Measurements from ENCODE around the gene ABTB2. TPM values are rescaled to one million over a fixed set of nuclear protein-coding genes. Genes with fewer than 3 reads are reported as not detected.
A peak's percentile ranks its signal among the peaks of the same experiment; 100 is the strongest.

Gene ABTB2
- polyA plus RNA-seq, 3 donors from 2014 or later, result 0.56 TPM; not detected in 2

DNA sequence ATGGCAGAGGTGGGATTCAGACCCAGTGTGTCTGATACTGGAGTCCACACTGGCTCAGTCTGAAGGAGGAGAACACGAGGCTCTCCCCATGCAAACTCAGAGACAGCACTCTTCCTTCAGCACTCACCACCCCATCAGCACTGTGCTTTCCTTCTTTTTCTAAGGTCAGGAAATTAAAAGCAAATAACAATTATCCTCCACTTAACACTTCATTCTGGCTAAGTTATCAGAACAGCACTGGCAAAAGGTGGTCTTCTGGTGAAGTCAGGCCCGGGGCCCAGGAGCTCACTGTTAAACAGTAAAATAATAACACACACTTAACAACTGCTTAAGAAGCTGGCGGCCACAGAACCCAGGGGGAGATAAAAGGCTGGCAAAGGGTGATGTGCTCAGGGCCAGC is 145.2 kb downstream of the ABTB2 start:
- no peaks in the 10 kb centered on the region for H3K4me1 Mint-ChIP-seq
- H3K27ac Mint-ChIP-seq, result no peak overlapping the region
- H3K9me3 Mint-ChIP-seq, result no peaks in the 10 kb centered on the region
- H3K36me3 Mint-ChIP-seq, result no peaks in the 10 kb centered on the region
- peaks cover 0 to 6% (median 2%) of the 10 kb centered on the region in 3 donors for H3K27me3 Mint-ChIP-seq (ENCODE audit: low read depth in 3 of 3)
- no peak for DNase-seq
- H3K4me3 Mint-ChIP-seq, result no peak overlapping the region

DNA sequence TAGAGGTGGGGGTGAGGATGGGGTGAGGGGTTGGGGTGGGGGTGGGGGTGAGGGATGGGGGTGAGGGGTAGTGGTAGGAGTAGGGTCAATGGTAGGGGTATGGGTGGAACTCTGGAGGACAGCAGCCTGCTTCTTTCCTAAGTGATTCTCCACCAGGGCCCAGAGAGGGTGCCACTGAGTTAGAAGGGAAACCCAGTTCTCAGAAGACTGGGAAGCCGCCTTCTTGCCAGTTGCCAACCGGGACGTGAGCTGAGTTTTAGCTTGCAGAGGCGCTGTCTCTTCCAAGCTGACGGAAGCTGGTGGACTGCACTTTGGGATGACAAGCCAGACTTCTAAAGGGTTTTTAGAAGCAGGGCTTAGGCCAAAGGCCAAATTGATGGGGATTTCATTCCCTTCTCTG is 148.0 kb downstream of the ABTB2 start:
- H3K9me3 Mint-ChIP-seq, result no peaks in the 10 kb centered on the region
- no peak overlapping the region for H3K4me3 Mint-ChIP-seq
- H3K4me1 Mint-ChIP-seq, result no peaks in the 10 kb centered on the region
- no peak for DNase-seq
- no peak overlapping the region for H3K27ac Mint-ChIP-seq
- peaks cover 0 to 4% (median 0%) of the 10 kb centered on the region in 3 donors for H3K27me3 Mint-ChIP-seq (ENCODE audit: low read depth in 3 of 3)
- no peaks in the 10 kb centered on the region for H3K36me3 Mint-ChIP-seq

DNA sequence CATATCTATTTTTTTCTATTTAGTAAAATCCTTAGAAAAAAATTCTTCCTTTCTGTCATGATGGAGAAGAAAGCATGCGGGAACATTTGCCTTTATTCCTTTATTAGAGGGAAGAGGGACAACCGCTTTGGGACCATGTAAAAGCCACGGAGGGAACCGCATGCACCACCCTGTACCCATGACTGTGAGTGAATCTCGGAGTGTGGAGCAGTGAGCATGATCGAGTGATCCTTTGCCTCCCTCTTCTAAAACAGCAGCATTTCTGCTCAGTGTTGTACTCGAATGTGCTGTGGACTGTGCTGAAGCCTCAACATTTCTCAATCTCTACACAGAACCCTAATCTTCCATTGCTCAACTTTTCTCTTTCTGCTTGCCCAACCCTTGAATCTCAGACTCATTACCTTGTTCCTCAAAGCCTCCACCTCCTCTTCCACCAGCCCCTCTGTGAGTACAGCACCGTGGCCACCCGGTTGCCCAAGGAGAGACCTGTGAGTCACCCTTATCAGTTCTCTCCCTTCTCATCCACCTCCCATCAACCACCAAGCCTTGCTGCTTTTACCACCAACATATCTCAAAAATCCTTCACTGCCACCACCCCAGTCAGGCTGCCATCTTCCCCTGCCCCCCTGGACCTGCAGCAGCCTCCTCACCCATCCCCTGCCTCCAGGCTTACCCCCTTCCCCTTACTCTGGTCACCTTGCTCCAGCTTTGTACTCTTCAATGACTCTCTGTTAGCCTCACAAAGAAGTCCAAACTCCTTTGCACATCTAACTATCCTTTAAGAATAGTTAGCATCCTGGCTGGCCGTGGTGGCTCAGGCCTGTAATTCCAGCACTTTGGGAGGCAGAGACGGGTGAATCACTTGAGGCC is 149.3 kb downstream of the ABTB2 start:
- Mint-ChIP-seq H3K27ac (no peak overlapping the region), H3K36me3 (no peaks in the 10 kb centered on the region), H3K27me3 (ENCODE audit: low read depth in 3 of 3) (peaks cover 0 to 4% (median 1%) of the 10 kb centered on the region in 3 donors), H3K9me3 (no peaks in the 10 kb centered on the region), H3K4me1 (peaks cover 2% of the 10 kb centered on the region in 2 donors), H3K4me3 (no peak overlapping the region)
- DNase-seq, result no peak

DNA sequence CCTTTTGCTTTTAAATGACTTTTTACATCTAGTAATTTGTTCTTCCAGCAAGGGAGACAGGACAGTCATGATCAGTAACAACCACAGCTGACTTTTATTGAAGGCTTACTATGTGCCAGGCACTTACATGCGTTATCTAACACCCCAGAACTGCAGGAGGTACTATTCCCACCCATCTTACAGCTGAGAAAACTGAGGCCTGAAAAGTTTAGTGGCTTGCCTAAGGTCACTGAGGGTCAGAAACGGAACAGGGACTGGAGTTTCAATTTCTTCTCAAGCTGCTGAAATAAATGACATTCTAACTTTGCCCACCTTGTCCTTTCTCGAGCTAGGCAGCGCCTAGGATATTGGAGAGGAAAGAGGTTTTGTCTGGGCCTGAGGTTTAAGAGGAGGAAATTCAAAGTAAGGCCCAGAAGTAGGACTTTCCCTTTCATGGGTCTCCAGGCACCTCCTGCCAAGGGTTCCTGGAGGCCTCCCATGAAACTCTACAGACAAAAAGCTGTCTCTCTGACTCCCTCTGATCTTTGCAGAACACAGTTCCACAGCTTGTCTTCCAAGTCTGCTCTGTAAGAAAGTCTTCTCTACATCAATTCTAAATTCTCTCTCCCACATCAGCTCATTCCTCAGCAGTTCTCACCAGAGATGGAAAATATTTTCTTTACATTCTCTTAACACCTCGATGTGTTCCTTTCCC is 150.2 kb downstream of the ABTB2 start:
- H3K4me1 Mint-ChIP-seq, result peaks cover 7 to 10% of the 10 kb centered on the region in 2 donors
- no peaks in the 10 kb centered on the region for H3K36me3 Mint-ChIP-seq
- no peaks in the 10 kb centered on the region for H3K9me3 Mint-ChIP-seq
- H3K27ac Mint-ChIP-seq, result peak overlapping the region in 1 of 6 donors; percentile 57
- DNase-seq, result no peak
- no peak overlapping the region for H3K4me3 Mint-ChIP-seq
- H3K27me3 Mint-ChIP-seq (ENCODE audit: low read depth in 3 of 3), result peaks cover 0 to 6% (median 1%) of the 10 kb centered on the region in 3 donors

DNA sequence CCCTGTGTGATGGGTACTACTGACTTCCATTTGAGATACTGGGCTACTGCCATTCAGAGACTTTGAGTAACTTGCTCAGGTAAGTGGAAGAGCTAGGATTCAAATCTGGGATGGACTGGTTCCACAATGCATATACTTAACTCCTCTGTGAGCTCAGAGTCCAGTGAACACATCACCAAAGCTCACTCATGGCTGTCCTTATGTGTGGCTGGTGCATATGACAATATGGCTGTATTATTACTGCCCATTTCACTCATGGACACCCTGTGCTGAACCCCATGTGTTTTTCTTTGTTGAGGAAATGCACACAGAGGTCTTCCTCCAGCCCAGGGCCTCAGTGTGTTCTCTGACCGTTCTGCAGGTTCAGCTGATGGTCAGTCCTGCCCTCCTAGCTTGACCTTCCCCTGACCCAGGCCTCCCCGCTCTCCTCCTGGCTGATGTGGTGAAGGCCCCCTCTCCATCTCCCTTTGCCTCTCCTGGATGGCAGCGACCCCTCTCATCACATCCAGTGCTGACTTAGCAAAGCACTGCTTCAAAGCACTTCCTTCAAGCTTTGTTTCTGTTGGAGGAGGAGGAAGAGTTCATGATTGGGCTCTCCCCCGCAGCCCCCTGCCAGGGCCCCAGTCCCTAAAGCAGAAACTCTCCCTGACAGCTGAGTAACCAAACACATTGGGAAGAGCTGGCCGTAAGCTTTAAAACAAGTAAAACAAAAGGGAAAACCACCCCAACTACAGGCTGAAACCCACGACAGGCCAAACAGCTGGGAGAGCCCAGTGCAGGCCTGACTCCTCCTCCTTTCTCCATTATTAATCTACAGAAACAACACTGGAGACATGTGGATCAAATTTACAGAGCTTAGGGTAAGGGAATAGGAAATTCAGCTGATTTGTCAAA is 151.2 kb downstream of the ABTB2 start:
- no peak overlapping the region for H3K4me3 Mint-ChIP-seq

DNA sequence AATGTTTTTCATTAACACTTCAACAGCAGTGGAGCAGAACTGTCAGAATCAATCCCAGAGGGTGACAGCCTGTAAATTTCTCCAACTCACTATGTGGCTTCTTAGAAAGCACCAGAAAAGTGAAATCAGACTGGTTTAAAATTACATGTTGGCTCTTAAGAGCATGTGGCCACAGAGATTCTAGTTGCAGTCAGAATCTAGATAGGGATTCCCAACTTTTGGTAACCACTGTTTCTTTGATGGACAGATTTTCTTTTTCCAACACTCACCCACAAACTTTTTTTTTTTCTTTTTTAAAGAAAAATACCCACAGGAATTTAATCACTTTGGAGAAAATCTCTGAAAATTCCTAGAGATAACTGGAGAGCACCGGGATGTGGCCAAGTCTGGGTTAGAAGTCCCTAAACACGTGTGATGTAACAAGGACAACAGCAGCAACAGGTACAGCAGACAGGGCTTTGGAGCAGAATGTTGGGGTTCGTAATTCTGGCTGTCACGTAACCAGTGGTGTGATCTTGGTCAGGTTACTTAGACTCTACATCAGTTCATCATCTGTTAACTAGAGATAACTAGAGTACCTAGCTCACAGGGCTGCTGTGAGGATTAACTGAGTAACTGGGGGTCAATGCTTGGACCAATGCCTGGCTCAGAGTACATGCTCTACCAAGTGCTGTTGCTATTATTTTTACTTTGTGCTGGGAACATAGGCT is 152.3 kb downstream of the ABTB2 start:
- Mint-ChIP-seq H3K4me1 (peaks cover 7 to 10% of the 10 kb centered on the region in 2 donors), H3K4me3 (no peak overlapping the region), H3K27ac (no peak overlapping the region), H3K27me3 (ENCODE audit: low read depth in 3 of 3) (peaks cover 0 to 8% (median 3%) of the 10 kb centered on the region in 3 donors), H3K36me3 (no peaks in the 10 kb centered on the region), H3K9me3 (no peaks in the 10 kb centered on the region)
- DNase-seq, result no peak

More for the DNA sequence above, 151.2 kb downstream of the ABTB2 start:
- H3K4me1 Mint-ChIP-seq, result peaks cover 7 to 10% of the 10 kb centered on the region in 2 donors
- H3K27me3 Mint-ChIP-seq (ENCODE audit: low read depth in 3 of 3), result peaks cover 0 to 9% (median 3%) of the 10 kb centered on the region in 3 donors
- H3K27ac Mint-ChIP-seq, result no peak overlapping the region
- no peak for DNase-seq
- no peaks in the 10 kb centered on the region for H3K36me3 Mint-ChIP-seq
- H3K9me3 Mint-ChIP-seq, result no peaks in the 10 kb centered on the region

DNA sequence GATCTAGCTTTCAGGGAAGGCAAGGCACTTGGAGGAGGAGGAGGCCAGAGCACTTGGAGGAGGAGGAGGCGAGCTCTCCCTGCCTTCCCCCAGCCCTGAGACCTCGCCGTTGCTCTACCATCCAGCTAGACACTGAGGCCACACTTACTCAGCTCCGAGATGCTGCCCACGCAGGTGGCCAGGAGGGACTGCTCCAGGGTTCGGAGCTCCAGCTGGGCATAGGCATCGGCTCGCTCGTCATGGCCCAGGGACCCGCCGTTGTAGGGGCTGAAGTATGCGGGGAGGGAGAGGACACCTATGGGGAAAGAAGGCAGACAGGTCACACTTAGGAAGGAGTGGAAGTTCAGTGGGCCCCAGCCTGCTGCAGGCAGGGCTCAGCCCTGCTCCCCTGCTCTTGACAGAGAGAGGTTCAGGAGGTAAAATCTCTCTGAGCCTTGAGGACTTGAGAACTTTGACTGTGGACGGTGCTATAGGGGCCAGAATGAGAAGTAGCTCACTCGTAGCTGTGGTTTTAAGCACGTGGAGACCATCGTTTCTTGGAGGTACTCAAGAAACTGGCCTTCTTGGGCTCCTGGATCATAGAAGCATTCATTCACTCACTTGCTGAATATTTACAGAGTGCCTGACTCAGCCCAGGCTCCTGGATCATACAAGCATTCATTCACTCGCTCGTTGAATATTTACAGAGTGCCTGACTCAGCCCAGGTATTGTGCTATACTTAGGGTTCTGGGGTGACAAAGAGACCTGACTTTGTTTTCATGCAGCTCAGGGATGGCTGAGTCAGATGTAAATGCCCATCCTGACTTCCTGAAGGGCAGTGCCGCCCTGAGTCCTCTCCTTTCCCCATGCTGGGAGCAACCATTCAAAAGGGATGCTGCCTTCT is 153.2 kb downstream of the ABTB2 start:
- H3K27me3 Mint-ChIP-seq (ENCODE audit: low read depth in 3 of 3), result peaks cover 0 to 5% (median 3%) of the 10 kb centered on the region in 3 donors
- no peak overlapping the region for H3K4me3 Mint-ChIP-seq
- H3K27ac Mint-ChIP-seq, result no peak overlapping the region
- H3K4me1 Mint-ChIP-seq, result peaks cover 7 to 10% of the 10 kb centered on the region in 2 donors
- H3K36me3 Mint-ChIP-seq, result no peaks in the 10 kb centered on the region
- no peak for DNase-seq
- H3K9me3 Mint-ChIP-seq, result no peaks in the 10 kb centered on the region

DNA sequence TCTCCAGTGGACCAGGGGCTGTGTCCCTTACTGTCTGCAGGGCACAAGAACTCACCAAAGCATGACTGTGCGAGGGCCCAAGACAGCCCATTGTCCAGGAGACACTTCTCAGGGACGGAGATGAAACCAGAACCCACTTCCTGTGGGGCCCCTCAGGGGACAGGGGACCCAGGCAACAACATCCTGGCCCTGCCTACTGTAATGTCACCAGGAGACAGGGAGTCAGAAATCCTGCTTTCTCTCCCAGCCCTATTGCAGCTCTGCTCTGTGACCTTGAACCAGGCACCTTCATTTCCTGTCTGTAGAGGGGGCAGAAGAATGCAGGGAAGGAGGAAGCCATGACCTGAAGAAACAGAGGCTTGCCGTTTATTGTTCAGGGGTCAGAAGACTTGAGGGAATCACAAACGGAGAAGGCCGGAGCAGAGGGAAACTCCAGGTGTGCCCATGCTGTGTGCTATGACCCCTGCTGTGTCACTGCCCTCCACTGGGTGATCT is 154.4 kb downstream of the ABTB2 start:
- no peaks in the 10 kb centered on the region for H3K9me3 Mint-ChIP-seq
- no peak for DNase-seq
- no peak overlapping the region for H3K27ac Mint-ChIP-seq
- peaks cover 16 to 21% of the 10 kb centered on the region in 2 donors for H3K4me1 Mint-ChIP-seq
- H3K27me3 Mint-ChIP-seq (ENCODE audit: low read depth in 3 of 3), result peaks cover 0 to 5% (median 3%) of the 10 kb centered on the region in 3 donors
- no peaks in the 10 kb centered on the region for H3K36me3 Mint-ChIP-seq
- H3K4me3 Mint-ChIP-seq, result no peak overlapping the region

DNA sequence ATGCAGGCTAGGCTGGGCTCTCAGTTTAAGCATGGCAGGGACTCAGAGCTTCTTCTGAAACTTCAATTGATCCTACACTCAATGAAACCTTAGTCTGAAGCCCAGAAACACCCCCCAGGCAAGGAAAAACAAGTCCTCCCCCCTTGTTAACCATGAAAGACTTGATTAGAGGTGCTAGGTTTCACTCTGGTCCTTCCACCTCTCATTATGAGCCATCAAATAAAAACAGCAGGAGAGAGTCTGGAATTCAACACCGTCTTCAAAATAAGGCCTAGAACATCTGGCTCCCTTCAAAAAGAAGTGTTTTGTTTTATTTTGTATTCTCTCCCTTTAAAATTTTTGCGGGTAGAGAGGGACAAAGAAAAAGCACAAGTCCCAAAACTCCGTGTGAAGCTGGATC is 156.7 kb downstream of the ABTB2 start:
- H3K27me3 Mint-ChIP-seq (ENCODE audit: low read depth in 3 of 3), result peaks cover 0 to 7% (median 4%) of the 10 kb centered on the region in 3 donors
- no peak for DNase-seq
- no peak overlapping the region for H3K4me3 Mint-ChIP-seq
- no peaks in the 10 kb centered on the region for H3K9me3 Mint-ChIP-seq
- H3K27ac Mint-ChIP-seq, result no peak overlapping the region
- no peaks in the 10 kb centered on the region for H3K36me3 Mint-ChIP-seq
- peaks cover 32 to 38% of the 10 kb centered on the region in 2 donors for H3K4me1 Mint-ChIP-seq

DNA sequence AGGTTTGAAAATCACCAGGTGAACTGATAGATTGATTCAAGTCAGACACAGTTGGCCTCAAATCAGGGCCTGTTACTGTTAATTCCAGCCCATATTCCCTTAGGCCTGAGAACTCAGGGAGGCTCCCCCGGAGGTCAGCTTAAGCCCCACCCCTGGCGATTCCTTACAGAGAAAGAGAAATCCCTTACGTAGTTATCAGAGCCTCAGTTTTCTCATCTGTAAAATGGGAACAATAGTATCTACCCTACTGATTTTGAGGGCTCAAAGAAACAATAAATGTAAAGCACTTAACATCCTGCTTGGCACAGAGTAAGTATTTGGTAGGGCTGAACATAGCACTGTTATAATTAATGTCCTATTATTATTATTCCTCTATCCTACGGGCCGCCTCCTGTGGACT is 158.3 kb downstream of the ABTB2 start:
- Mint-ChIP-seq H3K27me3 (ENCODE audit: low read depth in 3 of 3) (peaks cover 0 to 7% (median 4%) of the 10 kb centered on the region in 3 donors), H3K4me1 (peaks cover 32 to 38% of the 10 kb centered on the region in 2 donors), H3K4me3 (no peak overlapping the region), H3K36me3 (no peaks in the 10 kb centered on the region), H3K9me3 (no peaks in the 10 kb centered on the region), H3K27ac (peak overlapping the region in 2 of 6 donors; percentile 25 to 26)
- no peak for DNase-seq

DNA sequence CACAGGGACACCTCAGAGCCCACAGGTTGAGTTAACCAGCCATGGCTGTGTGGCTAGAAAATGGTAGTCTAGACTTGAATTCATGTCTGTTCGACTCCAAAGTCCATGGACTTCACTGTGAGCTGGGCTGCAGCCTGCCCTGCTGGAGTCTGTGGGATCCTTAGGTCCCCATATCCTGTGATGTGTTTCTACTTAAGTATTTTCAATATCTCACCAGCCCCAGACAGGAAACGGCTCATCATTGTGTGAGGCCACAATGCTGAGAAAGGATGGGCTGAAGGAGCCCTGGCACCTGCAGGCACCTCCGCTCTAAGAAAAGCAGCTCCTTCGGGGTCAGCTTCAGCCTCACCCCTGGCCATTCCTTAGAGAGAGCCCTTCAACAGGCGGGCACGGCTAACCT is 159.3 kb downstream of the ABTB2 start:
- peak overlapping the region in 4 of 6 donors; percentile 25 to 51 (median 42) for H3K27ac Mint-ChIP-seq
- peaks cover 0 to 7% (median 3%) of the 10 kb centered on the region in 3 donors for H3K27me3 Mint-ChIP-seq (ENCODE audit: low read depth in 3 of 3)
- peak overlapping the region in 3 of 5 donors; percentile 55 to 82 (median 57) for H3K4me3 Mint-ChIP-seq
- peak; percentile 18 to 43 (median 37) for DNase-seq
- H3K9me3 Mint-ChIP-seq, result no peaks in the 10 kb centered on the region
- H3K36me3 Mint-ChIP-seq, result no peaks in the 10 kb centered on the region
- peaks cover 30 to 36% of the 10 kb centered on the region in 2 donors for H3K4me1 Mint-ChIP-seq

DNA sequence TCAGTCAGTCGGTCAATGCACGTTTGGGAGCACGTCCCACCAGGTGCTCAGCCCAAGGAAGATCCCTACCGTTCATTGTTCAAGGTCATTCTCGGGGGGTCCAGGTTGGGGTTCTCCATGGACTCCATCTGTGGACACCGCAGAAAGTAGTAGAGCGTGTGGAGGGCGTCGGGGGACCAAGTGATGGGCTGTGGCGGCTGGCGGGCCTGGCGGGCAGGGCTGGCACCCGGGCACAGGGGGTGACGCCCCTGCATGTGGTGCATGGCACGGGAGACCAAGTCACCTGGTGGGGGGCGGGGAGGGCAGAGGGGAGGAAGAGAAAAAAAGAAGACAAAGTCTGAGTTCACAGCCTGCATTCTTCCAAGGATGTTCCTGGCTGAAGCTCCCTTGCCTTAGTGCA is 160.6 kb downstream of the ABTB2 start:
- H3K27ac Mint-ChIP-seq, result peak overlapping the region in 1 of 6 donors; percentile 25
- peaks cover 0 to 5% (median 3%) of the 10 kb centered on the region in 3 donors for H3K27me3 Mint-ChIP-seq (ENCODE audit: low read depth in 3 of 3)

More for the DNA sequence above, 160.6 kb downstream of the ABTB2 start:
- Mint-ChIP-seq H3K4me1 (peaks cover 25 to 27% of the 10 kb centered on the region in 2 donors), H3K36me3 (no peaks in the 10 kb centered on the region), H3K4me3 (peak overlapping the region in 1 of 5 donors; percentile 46), H3K9me3 (no peaks in the 10 kb centered on the region)
- DNase-seq, result no peak
